Keratinocyte (primary cell): ENCODE data around the gene CLSTN2.

Experiments used
- CTCF ChIP-seq, 3 experiments: IDR thresholded peaks in 1 of 3; conservative IDR thresholded peaks in 1 of 3; optimal IDR thresholded peaks in 1 of 3; 2 replicates in 2 of 3; 3 replicates in 1 of 3; pipeline versions ENCODE3 to v1.5.1; 2011; ENCODE audit warnings: low read length in 3 of 3, mild to moderate bottlenecking in 3 of 3, moderate library complexity in 2 of 3, control low read depth in 1 of 3, inconsistent platforms in 1 of 3; ENCODE audit not compliant: insufficient read depth in 2 of 3; ENCODE audit errors: extremely low read depth in 1 of 3
- EZH2 ChIP-seq: IDR thresholded peaks from one replicate; pipeline ENCODE4 v1.6.1; 2012; ENCODE audit warnings: inconsistent platforms, mild to moderate bottlenecking, low read length, moderate library complexity

DNA sequence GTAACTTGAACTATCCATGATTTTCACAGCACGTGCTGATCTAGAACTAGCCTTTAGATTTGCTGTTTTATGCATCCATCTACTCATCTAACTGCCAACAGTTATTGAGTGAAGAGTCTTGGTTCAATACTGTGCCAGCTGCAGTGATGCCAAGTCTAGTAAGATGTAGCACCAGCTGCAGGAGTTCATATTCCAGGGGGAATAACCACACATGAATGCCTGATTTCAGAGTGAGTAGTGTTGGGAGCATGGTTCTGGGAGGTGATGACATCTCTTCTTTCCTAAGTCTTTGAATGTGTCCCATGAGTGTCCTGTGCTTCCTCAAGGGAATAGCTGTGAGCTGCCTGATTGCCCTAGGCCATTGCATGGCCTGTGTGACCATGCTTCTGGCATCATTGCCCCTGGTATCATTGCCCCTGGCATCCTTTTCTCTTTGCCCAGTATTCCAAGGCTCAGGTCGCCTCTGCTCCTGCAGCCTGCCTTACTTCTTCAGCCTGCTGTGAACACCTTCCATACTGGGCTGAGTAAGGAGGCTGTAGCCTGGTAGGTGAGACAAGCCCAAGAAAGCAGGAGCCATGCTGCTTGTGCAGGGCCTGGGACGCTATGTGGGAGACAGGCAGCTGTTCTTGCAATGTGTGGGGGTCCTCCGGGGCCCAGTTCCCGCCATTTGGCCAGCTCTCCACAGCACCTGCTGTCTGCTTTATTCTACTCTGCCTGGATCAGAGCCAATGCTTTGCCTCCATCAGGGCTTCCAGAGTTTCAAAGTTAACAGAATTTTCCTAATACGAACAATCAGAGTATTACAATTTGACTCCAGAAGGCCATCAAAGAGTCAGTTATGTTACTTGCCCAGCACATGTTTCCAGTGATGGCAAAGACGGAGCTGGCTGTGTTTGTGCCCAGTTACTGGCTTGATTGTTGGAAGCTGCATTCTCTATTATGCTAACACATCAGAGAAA lies 73.2 kb downstream of the CLSTN2 start:
- TF ChIP-seq CTCF (optimal IDR thresholded peaks at IDR 0.05 in 1 of 3, IDR thresholded peaks at IDR 0.05 in 1 of 3, conservative IDR thresholded peaks at IDR 0.05 in 1 of 3; ENCODE audit: extremely low read depth in 1 of 3, insufficient read depth in 2 of 3, low read length in 3 of 3) (no peak), EZH2 (no peak)
